HCT116 (cell line): Measurements from ENCODE around the gene TRERF1. TPM values are rescaled to one million over a fixed set of nuclear protein-coding genes. Genes with fewer than 3 reads are reported as not detected.

Source experiments
- ATAC-seq: fragments of 200-7000 bp; cut with Tn5 transposase; 2 replicates; pipeline ENCODE4 v1.9.1; 2020; ENCODE audit warnings: mild to moderate bottlenecking, moderate library complexity
- BruUV-seq: library from RNA; stranded (reverse); fragments of 400-500 nt; replicated peaks from 2 replicates; lab custom pipeline; 2021; lab: Mats Ljungman, UMichigan
- CTCF ChIA-PET: fragments of 300-600 bp; sonication (Branson Sonifier 250); formaldehyde crosslinking; loops from one replicate; lab custom pipeline; 2021; ENCODE audit warnings: antibody characterized with exemption; lab: Charles Lee
- POLR2A ChIA-PET: fragments of 300-600, 350-600 bp; sonication (Branson Sonifier 250); formaldehyde crosslinking; loops from one replicate; lab custom pipeline; 2021; ENCODE audit warnings: antibody characterized with exemption; lab: Charles Lee
- RAD21 ChIA-PET, 2 experiments: fragments of 300-600 bp; sonication (Branson Sonifier 250); formaldehyde crosslinking; loops; one replicate each; lab custom pipeline; 2023; ENCODE audit warnings: low total read pairs in 2 of 2; ENCODE audit not compliant: uncharacterized antibody in 2 of 2, unreplicated experiment in 2 of 2, low non-redundant PET in 1 of 2; lab: Charles Lee
- DNase-seq: peaks from one replicate; pipeline ENCODE4 v3.0.0-alpha.2; 2010; ENCODE audit warnings: low read depth, low spot score
- H2AFZ ChIP-seq: fragments of 200-600 bp; shearing (Covaris generic), sonication (generic); 2 replicates; pipeline ENCODE4 v1.6.1; 2017; ENCODE audit warnings: low read depth, mixed run types, mixed read lengths, antibody characterized with exemption, low read length; ENCODE audit not compliant: poor library complexity, severe bottlenecking
- H3K27ac ChIP-seq: 2 replicates; pipeline ENCODE4 v1.5.1; 2012; ENCODE audit warnings: low read depth, low read length
- H3K27me3 ChIP-seq: fragments of 200-600 bp; sonication (generic); 2 replicates; pipeline ENCODE4 v1.6.1; 2016; ENCODE audit warnings: mixed run types, low read length, mixed read lengths; ENCODE audit not compliant: insufficient read depth
- H3K36me3 ChIP-seq, 2 experiments: fragments of 200-500 bp in 1 of 2; fragments of 200-600 bp in 1 of 2; sonication (Bioruptor generic) in 1 of 2; sonication (generic) in 1 of 2; 2 replicates each; pipeline versions ENCODE4 v1.5.1 to v1.6.1; 2014 to 2016; ENCODE audit warnings: low read length in 2 of 2, inconsistent platforms in 1 of 2, mixed read lengths in 1 of 2, mixed run types in 1 of 2; ENCODE audit not compliant: insufficient read depth in 2 of 2, control insufficient read depth in 1 of 2
- H3K4me1 ChIP-seq, 2 experiments: fragments of 200-600 bp in 1 of 2; sonication (generic) in 1 of 2; 2 replicates each; pipeline versions ENCODE4 v1.5.1 to v1.6.1; 2012 to 2017; ENCODE audit warnings: low read length in 2 of 2, inconsistent platforms in 1 of 2, mild to moderate bottlenecking in 1 of 2, mixed read lengths in 1 of 2, mixed run types in 1 of 2, moderate library complexity in 1 of 2; ENCODE audit not compliant: insufficient read depth in 2 of 2, control insufficient read depth in 1 of 2
- H3K4me2 ChIP-seq: fragments of 200-600 bp; sonication (generic); 2 replicates; pipeline ENCODE4 v1.6.1; 2017; ENCODE audit warnings: mixed run types, low read length, mixed read lengths
- H3K4me3 ChIP-seq, 2 experiments: fragments of 200-600 bp in 1 of 2; sonication (generic) in 1 of 2; replicated peaks in 1 of 2; 2 replicates each; pipeline ENCODE4 v1.5.1; 2011 to 2016; ENCODE audit warnings: low read length in 2 of 2, control low read depth in 1 of 2, low read depth in 1 of 2, mild to moderate bottlenecking in 1 of 2, mixed read lengths in 1 of 2, mixed run types in 1 of 2
- H3K79me2 ChIP-seq: fragments of 200-600 bp; sonication (generic); 2 replicates; pipeline ENCODE4 v1.6.1; 2017; ENCODE audit warnings: mild to moderate bottlenecking, mixed run types, low read length, moderate library complexity, mixed read lengths; ENCODE audit not compliant: insufficient read depth
- H3K9ac ChIP-seq: fragments of 200-600 bp; sonication (generic); 2 replicates; pipeline ENCODE4 v1.6.1; 2016; ENCODE audit warnings: low read length, mixed read lengths
- H3K9me2 ChIP-seq: fragments of 200-600 bp; sonication (generic), shearing (Covaris generic); 2 replicates; pipeline ENCODE4 v1.6.1; 2017; ENCODE audit warnings: mixed run types, mild to moderate bottlenecking, moderate library complexity; ENCODE audit not compliant: insufficient read depth
- H3K9me3 ChIP-seq, 2 experiments: fragments of 200-500 bp in 1 of 2; fragments of 200-600 bp in 1 of 2; sonication (Bioruptor generic) in 1 of 2; sonication (generic) in 1 of 2; 2 replicates each; pipeline ENCODE4 v1.6.1; 2014 to 2017; ENCODE audit warnings: low read length in 2 of 2, mixed read lengths in 2 of 2, inconsistent platforms in 1 of 2, low read depth in 1 of 2, mild to moderate bottlenecking in 1 of 2, mixed run types in 1 of 2, moderate library complexity in 1 of 2; ENCODE audit not compliant: control insufficient read depth in 1 of 2, insufficient read depth in 1 of 2
- H4K20me1 ChIP-seq: fragments of 200-600 bp; sonication (generic), shearing (Covaris generic); 2 replicates; pipeline ENCODE4 v1.6.1; 2017; ENCODE audit warnings: mixed run types, mild to moderate bottlenecking, moderate library complexity; ENCODE audit not compliant: insufficient read depth
- CBX3 ChIP-seq: IDR thresholded peaks from 2 replicates; pipeline ENCODE4 v1.6.1; 2012; ENCODE audit warnings: low read depth
- ELF1 ChIP-seq: IDR thresholded peaks from 2 replicates; pipeline ENCODE4 v1.6.1; 2012; ENCODE audit warnings: low read depth, borderline replicate concordance
- EZH2 ChIP-seq: fragments of 200-600 bp; sonication (generic); IDR thresholded peaks from 2 replicates; pipeline ENCODE4 v1.6.1; 2017; ENCODE audit warnings: antibody characterized with exemption, mixed run types
- EZH2phosphoT487 ChIP-seq: fragments of 200-600 bp; IDR thresholded peaks from 2 replicates; pipeline ENCODE4 v1.6.1; 2018; ENCODE audit warnings: antibody characterized with exemption, borderline replicate concordance
- FOSL1 ChIP-seq: IDR thresholded peaks from 2 replicates; pipeline ENCODE4 v1.6.1; 2012; ENCODE audit warnings: low read depth
- JUND ChIP-seq: IDR thresholded peaks from 2 replicates; pipeline ENCODE4 v1.6.1; 2012
- MAX ChIP-seq: IDR thresholded peaks from 2 replicates; pipeline ENCODE4 v1.6.1; 2012
- POLR2A ChIP-seq: IDR thresholded peaks from 2 replicates; pipeline ENCODE4 v1.7.0; 2011; ENCODE audit warnings: borderline replicate concordance; ENCODE audit not compliant: insufficient read depth, insufficient read length; ENCODE audit errors: extremely low read depth
- POLR2AphosphoS5 ChIP-seq: IDR thresholded peaks from 2 replicates; pipeline ENCODE4 v1.6.1; 2011; ENCODE audit warnings: mild to moderate bottlenecking, low read depth, low read length, moderate library complexity
- RAD21 ChIP-seq: IDR thresholded peaks from 2 replicates; pipeline ENCODE4 v1.6.1; 2012; ENCODE audit warnings: low read depth, mild to moderate bottlenecking
- SIN3A ChIP-seq: IDR thresholded peaks from 2 replicates; pipeline ENCODE4 v1.6.1; 2012; ENCODE audit warnings: low read depth
- SP1 ChIP-seq: IDR thresholded peaks from 2 replicates; pipeline ENCODE4 v1.6.1; 2012; ENCODE audit warnings: low read depth
- SRF ChIP-seq: IDR thresholded peaks from 2 replicates; pipeline ENCODE4 v1.6.1; 2012; ENCODE audit warnings: low read depth
- YY1 ChIP-seq: IDR thresholded peaks from 2 replicates; pipeline ENCODE4 v1.6.1; 2011; ENCODE audit warnings: low read length, low read depth, moderate library complexity, mild to moderate bottlenecking; ENCODE audit not compliant: insufficient replicate concordance; ENCODE audit errors: extremely low read depth
- ZBTB33 ChIP-seq: IDR thresholded peaks from 2 replicates; pipeline ENCODE4 v1.6.1; 2011; ENCODE audit warnings: mild to moderate bottlenecking, low read length, moderate library complexity; ENCODE audit not compliant: insufficient replicate concordance; ENCODE audit errors: extremely low read depth
- ZFX ChIP-seq: fragments of 450-650 bp; IDR thresholded peaks from 2 replicates; pipeline ENCODE4 v1.6.1; 2017
- ZNF274 ChIP-seq: fragments of 200-500 bp; sonication (Bioruptor generic); IDR thresholded peaks from 2 replicates; pipeline ENCODE4 v1.6.1; 2014; ENCODE audit warnings: mild to moderate bottlenecking, low read depth, low read length, inconsistent platforms
- intact Hi-C: fragments of 100-400 bp; cut with micrococcal nuclease; formaldehyde crosslinking; loops from 2 replicates; pipeline ENCODE4 v1.10.0; 2022
- total RNA-seq: library from RNA; stranded (reverse); gene quantifications from one replicate; pipeline ENCODE4 v1.2.1, GENCODE V29; 2021; ENCODE audit not compliant: unreplicated experiment
- TF ChIP-seq, protein P1 (sequence below), 3 experiments: fragments of 200-600 bp in 1 of 3; sonication (generic) in 1 of 3; IDR thresholded peaks in 2 of 3; conservative IDR thresholded peaks in 1 of 3; 2 replicates each; pipeline ENCODE4 v1.5.1; 2012 to 2017; ENCODE audit warnings: low read depth in 2 of 3, low read length in 2 of 3, antibody characterized with exemption in 1 of 3, borderline replicate concordance in 1 of 3, control low read depth in 1 of 3, mild to moderate bottlenecking in 1 of 3, mixed read lengths in 1 of 3, mixed run types in 1 of 3, moderate library complexity in 1 of 3; ENCODE audit not compliant: insufficient read depth in 1 of 3
- TF ChIP-seq, protein P2 (sequence below): IDR thresholded peaks from 2 replicates; pipeline ENCODE4 v1.6.1; 2012

The TRERF1 gene
- total RNA-seq, 1 experiment from 2014 or later = 12.4 TPM

GRCh38 chr6:42225419-42225818 lies 226.3 kb downstream of the TRERF1 start (continued):
- TF ChIP-seq YY1 = no peak
- no peak for TF ChIP-seq ZNF274
- no peak for TF ChIP-seq JUND
- TF ChIP-seq SRF = no peak

- Histone ChIP-seq H4K20me1 (no peaks in the 10 kb centered on the region), H3K9me3 (no peaks in the 10 kb centered on the region), H2AFZ (no peak overlapping the region), H3K4me1 (peaks cover 48 to 89% of the 10 kb centered on the region in 2 experiments), H3K27ac (peak overlapping the region; percentile 84), H3K9me2 (no peaks in the 10 kb centered on the region), H3K79me2 (no peaks in the 10 kb centered on the region), H3K27me3 (no peaks in the 10 kb centered on the region), H3K4me3 (peak overlapping the region; percentile 23 to 42), H3K36me3 (no peaks in the 10 kb centered on the region), H3K9ac (peak overlapping the region; percentile 59), H3K4me2 (peak overlapping the region; percentile 78)
- CTCF ChIA-PET = interaction anchor here (0.7 to 3.0 kb wide), 6 partner anchors 10 to 682 kb away, joined by 3 to 13 read pairs (median 3); partner anchors contain the start of genes TAF8, TOMM6 and TRERF1
- no peak for ATAC-seq
- no peak for DNase-seq
- intact Hi-C loops = loop anchor here (10.0 kb wide), 2 partner anchors 320 to 650 kb away; partner anchors contain the start of gene RPL7L1
- TF ChIP-seq SIN3A (no peak), YY1 (no peak), RAD21 (no peak), POLR2A (no peak), EZH2 (no peak), EZH2phosphoT487 (no peak), ZBTB33 (no peak), CBX3 (no peak), FOSL1 (no peak), SRF (no peak), SP1 (no peak), ZFX (no peak), JUND (no peak), ELF1 (no peak), POLR2AphosphoS5 (no peak), MAX (no peak)
- TF ChIP-seq, protein P1, sequence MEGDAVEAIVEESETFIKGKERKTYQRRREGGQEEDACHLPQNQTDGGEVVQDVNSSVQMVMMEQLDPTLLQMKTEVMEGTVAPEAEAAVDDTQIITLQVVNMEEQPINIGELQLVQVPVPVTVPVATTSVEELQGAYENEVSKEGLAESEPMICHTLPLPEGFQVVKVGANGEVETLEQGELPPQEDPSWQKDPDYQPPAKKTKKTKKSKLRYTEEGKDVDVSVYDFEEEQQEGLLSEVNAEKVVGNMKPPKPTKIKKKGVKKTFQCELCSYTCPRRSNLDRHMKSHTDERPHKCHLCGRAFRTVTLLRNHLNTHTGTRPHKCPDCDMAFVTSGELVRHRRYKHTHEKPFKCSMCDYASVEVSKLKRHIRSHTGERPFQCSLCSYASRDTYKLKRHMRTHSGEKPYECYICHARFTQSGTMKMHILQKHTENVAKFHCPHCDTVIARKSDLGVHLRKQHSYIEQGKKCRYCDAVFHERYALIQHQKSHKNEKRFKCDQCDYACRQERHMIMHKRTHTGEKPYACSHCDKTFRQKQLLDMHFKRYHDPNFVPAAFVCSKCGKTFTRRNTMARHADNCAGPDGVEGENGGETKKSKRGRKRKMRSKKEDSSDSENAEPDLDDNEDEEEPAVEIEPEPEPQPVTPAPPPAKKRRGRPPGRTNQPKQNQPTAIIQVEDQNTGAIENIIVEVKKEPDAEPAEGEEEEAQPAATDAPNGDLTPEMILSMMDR (IDR thresholded peaks at IDR 0.05 in 2 of 3, conservative IDR thresholded peaks at IDR 0.05 in 1 of 3; ENCODE audit: borderline replicate concordance in 1 of 3, insufficient read depth in 1 of 3, low read depth in 2 of 3, low read length in 2 of 3) = no peak
- TF ChIP-seq, protein P2, sequence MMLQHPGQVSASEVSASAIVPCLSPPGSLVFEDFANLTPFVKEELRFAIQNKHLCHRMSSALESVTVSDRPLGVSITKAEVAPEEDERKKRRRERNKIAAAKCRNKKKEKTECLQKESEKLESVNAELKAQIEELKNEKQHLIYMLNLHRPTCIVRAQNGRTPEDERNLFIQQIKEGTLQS = no peak
- POLR2A ChIA-PET = no interaction called here
- RAD21 ChIA-PET = interaction anchor here (0.6 to 1.0 kb wide), 2 partner anchors 227 to 424 kb away, joined by 4 read pairs; partner anchors contain the start of gene TRERF1 (in 1 of the 2)
- BruUV-seq = TSS peak; percentile 87
These were observed 226.7 kb downstream of the TRERF1 start for GRCh38 chr6:42225029-42225339.
